HG02642 (cell line): Measurements from ENCODE around the gene RNF17.

ENCODE experiments used
- ATAC-seq: cut with Tn5 transposase; IDR thresholded peaks from one replicate; pipeline ENCODE4 v1.9.1; 2021; ENCODE audit warnings: mild to moderate bottlenecking; ENCODE audit not compliant: unreplicated experiment, poor library complexity

The RNF17 gene

GRCh38 chr13:24763596-24764275 is at the start of gene RNF17:
RNF17 (plus strand) TSS chr13:24764169; CDS start chr13:24764204, 35 bp downstream.
- ATAC-seq: no peak

- ATAC-seq: no peak
These were observed 48.0 kb upstream of the RNF17 start for GRCh38 chr13:24716011-24716410.

GRCh38 chr13:24716446-24716845 is 47.5 kb upstream of the RNF17 start:
- no peak for ATAC-seq

GRCh38 chr13:24717217-24717616 is 46.8 kb upstream of the RNF17 start:
- no peak for ATAC-seq

- no peak for ATAC-seq
These were observed 45.6 kb upstream of the RNF17 start for GRCh38 chr13:24718192-24718965.

- no peak for ATAC-seq
These were observed 44.8 kb upstream of the RNF17 start for GRCh38 chr13:24719139-24719538.

GRCh38 chr13:24723206-24723605 is 40.8 kb upstream of the RNF17 start:
- no peak for ATAC-seq

GRCh38 chr13:24724714-24725113 is 39.3 kb upstream of the RNF17 start:
- no peak for ATAC-seq

GRCh38 chr13:24725379-24725778 is 38.6 kb upstream of the RNF17 start:
- no peak for ATAC-seq

GRCh38 chr13:24727731-24728601 is 36.0 kb upstream of the RNF17 start:
- peak; percentile 86 for ATAC-seq

- ATAC-seq: peak; percentile 65
These were observed 32.9 kb upstream of the RNF17 start for GRCh38 chr13:24730873-24731567.

- no peak for ATAC-seq
These were observed 29.0 kb upstream of the RNF17 start for GRCh38 chr13:24734950-24735349.

GRCh38 chr13:24737042-24737441 is 26.9 kb upstream of the RNF17 start:
- no peak for ATAC-seq

GRCh38 chr13:24738366-24738847 is 25.6 kb upstream of the RNF17 start:
- ATAC-seq: no peak

GRCh38 chr13:24740014-24740890 is 23.7 kb upstream of the RNF17 start:
- ATAC-seq: no peak

- no peak for ATAC-seq
These were observed 22.8 kb upstream of the RNF17 start for GRCh38 chr13:24741016-24741662.

GRCh38 chr13:24741791-24742190 is 22.2 kb upstream of the RNF17 start:
- no peak for ATAC-seq

- ATAC-seq: no peak
These were observed 21.7 kb upstream of the RNF17 start for GRCh38 chr13:24742294-24742693.

- no peak for ATAC-seq
These were observed 21.0 kb upstream of the RNF17 start for GRCh38 chr13:24742977-24743376.
